Bone marrow (tissue), 2 donors: ENCODE data around the gene AP3D1.
A peak's percentile ranks its signal among the peaks of the same experiment; 100 is the strongest.

Source experiments
- DNase-seq, 2 donors: peaks; one replicate each; lab custom pipeline; 2025; lab: John Stamatoyannopoulos, UW

The AP3D1 gene

DNA sequence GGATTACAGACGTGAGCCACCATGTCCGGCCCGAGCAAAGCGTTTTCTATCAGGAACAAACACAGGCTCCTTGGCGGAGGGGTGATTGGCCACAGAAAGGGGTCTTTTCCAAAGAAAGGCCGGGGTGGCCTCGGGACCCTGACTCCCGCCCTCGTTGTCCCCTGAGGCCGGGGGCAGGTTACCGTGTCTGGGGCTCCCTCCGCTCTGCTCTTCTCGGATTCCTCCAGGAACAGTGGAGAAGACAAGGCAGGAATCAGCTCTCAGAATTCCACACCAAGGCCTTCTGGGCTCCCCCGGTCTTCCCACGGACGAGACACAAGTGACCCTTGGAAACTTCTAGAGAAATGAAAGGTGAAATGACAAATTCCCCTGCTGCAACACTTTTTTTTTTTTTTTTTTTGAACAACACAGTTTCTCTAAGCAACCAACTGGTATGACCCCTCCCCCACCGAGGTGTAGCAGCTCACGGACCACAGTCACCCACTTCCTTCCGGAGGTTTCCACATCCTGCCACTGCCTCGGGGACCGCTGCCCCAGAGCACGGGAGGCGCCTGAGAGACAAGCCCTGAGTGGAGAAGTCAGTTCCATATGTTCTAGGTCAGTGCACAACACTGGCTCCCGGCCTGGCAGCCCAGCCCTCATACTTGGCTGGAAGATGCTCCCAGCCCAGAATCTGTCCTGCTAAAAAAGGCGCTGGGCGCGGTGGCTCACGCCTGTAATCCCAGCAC, 66.2 kb downstream of the AP3D1 start:
- DNase-seq = peak; percentile 62 to 96

DNA sequence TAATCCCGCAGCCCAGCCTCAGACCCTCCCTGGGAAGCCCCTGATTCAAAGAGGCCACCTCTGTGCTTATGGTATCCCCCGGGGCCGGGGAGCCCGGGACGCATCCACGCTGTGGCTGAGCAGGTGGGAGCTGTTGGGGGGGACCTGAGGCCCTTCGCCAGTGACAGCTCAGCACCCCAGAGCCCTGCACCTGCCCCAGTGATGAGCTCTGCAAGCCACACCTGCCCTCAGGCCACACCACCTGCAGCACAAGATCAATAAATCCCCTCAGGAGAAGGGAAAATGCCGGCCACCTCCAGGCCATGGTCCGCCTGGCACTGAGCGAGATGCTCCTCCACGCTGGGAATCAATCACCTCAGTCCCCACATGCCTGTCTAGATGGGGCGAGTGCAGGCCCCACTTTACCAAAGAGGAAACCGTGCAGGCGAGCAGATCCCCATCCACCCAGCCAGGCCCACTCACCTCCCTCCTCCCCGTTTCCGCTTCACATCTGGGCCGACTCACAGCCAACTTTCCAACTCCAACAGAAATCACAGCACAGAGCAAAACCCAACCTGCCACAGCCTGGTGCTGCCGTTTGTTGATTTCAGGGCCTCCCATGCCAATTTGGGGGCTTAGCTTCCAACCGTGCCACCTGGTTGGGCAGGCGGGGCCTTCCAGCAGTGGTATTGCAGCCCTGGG, 68.1 kb downstream of the AP3D1 start:
- DNase-seq = peak; percentile 24 to 56

DNA sequence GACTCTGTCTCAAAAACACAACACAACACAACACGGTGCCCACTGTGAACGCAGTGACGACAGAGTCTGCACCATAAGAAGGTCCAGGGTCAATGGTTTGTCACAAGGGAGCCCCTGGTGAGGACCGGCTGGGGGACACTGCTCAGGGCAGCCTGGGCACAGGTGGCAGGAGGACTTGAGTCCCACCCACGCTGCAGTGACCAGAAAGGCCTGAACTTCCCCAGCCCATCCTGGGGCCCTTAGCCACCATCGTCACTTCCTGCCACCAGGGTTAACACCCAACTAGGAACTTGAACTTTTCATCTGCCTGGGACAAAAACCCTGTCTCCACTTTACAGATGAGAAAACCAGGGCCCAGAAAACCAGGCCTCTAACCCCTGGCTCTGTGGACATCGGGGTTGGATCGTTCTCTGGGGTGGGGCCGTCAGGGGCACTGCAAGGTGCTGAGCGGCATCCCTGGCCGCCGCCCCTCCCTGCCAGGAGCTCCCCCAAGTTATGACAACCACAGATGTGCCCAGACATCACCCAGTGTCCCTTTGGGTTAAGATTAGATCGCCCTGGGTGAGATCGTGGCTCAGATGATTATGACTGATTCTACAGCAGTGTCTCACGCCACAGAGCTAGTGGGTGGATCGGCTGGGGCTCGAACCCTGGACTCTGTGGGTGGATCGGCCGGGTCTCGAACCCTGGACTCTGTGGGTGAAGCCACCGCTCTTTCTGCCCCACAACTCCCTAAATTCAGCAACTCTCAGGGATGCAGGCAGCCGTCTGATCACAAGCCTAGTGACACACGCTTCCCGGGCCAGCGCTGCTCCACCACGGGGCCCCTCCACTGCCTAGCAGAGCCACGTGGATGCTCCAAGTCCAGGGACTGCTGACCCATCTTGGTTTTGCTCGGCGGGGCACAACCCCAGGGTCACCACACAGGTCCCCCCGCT, 69.2 kb downstream of the AP3D1 start:
- DNase-seq = peak in 1 of 2 donors; percentile 51

DNA sequence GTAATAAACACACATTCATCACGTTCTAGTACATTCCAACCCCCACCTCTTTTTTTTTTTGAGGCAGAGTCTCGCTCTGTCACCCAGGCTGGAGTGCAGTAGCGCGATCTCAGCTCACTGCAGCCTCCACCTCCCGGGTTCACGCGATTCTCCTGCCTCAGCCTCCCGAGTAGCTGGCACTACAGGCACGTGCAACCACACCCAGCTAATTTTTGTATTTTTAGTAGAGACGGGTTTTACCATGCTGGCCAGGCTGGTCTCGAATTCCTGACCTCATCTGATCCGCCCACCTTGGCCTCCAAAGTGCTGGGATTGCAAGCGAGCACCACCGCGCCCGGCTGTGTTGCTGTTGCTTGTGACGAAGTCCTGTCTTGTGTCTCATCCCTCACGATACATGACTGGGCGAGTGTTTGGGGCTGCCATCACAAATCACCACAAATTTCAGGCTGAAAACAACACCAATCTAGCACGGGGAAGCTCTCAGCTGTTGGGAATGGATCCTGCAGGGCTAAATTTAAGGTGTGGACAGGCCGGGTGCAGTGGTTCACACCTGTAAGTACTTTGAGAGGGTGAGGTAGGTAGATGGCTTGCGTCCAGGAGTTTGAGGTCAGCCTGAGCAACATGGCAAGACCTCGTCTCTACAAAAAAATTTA, 70.9 kb downstream of the AP3D1 start:
- no peak for DNase-seq

DNA sequence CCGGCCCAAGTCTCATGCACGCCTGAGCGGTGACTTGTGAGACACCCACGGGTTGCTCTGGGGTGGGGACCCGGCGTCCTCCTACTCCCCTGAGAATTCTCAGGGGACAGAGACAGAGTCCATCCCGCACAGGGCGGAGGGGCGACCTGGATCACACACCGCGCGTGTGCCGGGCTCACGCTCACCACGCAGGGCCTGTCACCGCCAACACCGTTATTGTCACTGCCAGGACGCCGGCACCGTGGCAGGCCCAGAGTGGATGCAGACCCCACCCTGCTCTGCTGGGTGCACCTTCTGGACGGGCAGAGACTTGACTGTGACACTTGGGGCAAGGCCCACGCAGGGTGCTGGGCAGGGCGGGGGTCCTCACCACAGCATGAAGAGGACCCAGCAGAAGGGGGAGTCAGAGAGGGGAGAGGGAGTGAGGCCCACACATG, 71.5 kb downstream of the AP3D1 start:
- DNase-seq = no peak

DNA sequence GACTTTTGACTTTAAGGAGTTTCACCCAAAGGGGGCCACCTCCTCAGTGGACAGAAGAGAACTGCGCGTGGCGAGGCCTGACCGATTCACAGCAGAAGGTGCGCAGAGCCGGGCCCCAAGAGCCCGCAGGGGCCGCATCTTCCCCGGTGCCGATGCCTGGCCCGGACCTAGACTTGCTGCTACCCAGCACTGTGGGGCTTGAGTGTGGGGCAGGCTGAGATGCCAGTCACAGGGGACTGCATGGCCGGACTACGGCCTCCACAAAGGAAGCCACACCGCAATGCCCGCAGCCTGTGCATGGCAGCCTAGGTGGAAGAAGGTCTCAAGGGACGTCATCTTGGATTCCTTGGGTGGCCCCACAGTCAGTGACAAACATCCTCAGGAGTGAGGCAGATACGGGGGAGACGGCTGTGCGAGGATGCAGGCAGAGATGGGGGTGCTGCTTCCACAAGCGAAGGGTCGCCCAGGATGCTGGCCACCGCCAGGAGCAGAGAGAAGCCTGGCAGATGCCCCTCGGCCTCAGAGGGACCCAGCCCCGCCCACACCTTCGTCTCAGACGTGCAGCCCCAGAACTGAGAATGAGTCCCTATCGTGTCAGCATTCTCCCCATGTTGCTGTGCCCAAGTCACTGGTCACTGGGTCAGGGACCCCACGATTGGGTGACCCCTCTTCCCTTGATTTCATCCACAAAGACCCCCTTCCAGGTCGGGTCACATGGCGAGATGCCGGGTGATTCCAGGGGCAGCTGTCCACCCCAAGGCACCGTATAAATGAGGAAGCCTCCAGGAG, 72.1 kb downstream of the AP3D1 start:
- DNase-seq = no peak

DNA sequence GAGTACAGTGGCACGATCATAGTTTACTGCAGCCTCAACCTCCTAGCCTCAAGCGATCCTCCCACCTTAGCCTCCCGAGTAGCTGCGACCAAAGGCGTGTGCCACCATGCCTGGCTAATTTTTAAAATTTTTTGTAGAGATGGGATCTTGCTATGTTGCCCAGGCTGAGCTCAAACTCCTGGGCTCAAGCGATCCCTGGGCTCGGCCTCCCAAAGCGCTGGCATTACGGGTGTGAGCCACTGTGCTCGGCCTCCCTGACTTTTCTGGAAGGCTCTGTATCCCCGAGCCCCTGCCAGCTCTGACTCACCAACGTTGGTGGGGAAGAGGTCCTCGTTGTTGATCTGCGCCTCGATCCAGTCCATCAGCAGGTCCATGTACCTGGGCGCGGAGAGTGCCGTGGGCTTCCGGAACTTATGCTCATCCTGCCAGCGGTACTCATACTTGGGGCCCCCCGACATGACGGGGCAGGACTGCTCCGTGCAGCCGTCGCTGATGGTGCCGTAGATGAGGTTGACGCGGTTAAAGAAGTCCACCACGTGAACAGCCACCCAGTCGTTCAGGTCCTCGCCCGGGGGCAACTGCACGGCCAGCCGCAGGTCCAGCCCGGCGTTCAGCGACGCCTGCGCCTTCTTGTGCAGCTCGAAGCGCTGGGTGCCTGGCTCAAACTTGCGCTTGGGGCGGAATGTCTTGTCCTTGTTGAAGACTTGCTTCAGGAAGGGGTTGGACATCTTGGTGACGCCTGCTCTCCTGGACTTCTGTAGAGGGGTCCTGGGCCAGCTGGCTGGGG, 73.3 kb downstream of the AP3D1 start:
- DNase-seq = no peak

DNA sequence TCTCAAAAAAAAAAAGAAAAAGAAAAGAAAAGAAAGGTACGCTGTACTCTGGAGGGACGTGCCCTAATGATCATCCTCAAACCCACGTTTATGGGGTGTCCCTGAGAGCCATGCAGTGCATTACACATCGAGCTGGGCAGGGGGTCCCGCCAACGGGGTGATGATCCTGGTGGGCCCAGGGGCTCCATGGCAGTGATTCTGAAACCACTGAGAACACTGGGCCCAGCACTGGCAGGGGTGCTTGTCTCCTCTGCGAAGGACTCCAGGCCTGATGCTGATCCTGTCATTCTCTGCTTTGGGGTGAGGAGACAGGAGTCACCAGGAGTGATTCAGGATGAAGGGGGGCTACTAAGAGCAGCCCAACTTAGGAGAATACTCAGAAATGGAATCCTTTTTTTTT, 74.0 kb downstream of the AP3D1 start:
- no peak for DNase-seq

DNA sequence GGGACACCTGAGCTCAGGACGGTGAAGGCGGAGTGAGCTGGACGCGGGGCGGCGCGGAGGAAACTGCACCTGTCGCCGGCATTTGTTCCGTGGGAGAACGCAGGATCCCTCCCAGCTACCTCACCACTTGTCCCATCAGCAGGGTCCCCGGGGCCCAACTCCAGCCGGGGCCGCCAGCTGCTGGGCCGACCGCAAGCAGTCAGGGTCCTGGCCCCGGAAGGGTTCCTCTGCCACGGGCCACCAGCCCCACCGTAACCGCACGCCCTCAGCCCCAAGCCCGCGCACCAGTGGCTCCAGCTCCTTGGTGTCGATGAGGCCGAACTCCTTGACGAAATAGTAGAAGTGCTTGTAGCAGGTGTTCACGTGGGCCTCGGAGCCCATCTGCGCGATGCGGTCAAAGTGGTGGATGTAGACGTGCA, 74.8 kb downstream of the AP3D1 start:
- no peak for DNase-seq

DNA sequence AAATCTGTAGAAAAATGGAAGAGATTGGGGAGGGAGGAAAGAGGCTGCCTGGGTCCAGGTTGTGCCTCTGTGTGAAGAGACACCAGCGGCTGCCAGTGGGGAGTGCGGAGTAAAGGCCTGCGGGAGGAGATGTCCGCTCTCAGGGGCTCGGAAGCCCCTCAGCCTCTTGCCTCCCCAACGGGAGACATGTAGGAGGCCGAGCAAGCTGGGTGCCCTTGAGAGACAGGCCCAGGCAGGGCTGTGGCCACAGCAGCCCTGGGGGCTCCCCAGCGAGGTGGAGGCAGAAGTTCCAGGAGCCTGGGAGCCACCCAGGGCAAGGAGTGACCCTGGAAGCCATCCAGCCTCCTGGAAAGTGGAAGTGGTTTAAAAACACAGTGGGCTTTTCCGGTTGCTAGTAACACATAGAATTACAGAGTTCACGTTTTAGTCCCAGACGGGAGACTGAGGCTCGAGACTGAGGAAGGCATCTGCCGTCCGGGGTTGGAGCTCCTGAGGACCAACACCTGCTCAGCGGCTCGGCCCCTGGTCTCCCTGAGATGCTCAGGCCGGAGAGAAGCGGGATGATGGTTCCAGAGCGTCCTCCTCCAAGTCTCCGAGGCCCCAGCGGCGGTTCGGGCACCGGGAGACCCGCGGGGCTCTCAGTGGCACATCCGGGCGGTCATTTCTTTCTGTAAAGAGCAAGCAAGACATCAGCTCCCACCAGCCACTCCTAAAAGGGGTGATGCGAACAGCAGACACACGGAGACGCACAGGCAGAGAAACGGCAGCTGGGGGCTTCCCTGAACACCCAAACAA, 78.4 kb downstream of the AP3D1 start:
- no peak for DNase-seq

DNA sequence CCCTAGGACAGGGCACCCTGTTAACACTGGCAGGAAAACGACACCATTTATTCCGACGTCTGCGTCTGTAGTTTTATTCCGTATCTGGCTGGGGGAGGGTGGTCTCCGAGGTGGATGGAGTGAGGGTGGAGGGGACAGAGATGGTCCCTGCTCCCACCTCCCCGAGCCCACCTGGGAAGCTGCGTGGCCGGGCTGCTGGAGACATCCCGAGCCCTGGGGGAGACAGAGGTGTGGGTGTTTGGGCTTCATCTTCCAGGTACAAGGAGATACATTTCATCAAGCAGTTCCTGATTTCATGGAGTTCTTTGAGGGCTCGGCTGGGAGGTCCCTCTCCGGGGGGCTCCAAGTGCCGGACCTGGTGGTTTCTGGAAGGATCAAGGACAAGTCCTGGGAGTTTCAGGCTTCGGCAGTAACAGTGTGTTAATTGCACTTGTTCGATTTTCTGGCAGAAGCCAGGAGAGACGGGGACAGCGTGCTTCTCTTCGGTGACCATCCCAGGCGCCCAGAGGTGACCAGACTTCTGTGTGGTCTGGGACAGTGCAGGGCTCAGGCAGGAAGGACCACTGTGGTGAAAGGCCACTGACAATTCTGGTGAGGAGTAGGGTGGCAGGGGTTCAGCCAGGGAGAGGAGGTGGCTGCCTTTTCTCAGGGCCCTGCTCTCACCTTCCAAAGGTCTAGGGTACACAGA, 80.2 kb downstream of the AP3D1 start:
- DNase-seq = no peak

DNA sequence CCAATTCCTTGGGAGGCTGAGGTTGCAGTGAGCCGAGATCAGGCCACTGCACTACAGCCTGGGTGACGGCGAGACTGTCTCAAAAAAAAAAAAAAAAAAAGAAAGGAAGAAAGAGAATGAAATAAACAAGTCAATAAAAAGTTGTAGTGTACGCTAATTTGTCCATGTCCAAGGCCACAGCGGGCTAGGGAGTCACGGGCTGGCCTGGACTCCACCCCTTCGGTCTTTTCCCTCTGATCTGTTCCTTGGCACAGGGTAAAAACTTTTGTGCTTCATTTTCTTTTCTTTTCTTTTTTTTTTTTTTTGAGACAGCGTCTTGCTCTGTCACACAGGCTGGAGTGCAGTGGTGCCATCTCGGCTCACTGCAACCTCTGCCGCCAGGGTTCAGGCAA, 80.9 kb downstream of the AP3D1 start:
- DNase-seq = no peak

DNA sequence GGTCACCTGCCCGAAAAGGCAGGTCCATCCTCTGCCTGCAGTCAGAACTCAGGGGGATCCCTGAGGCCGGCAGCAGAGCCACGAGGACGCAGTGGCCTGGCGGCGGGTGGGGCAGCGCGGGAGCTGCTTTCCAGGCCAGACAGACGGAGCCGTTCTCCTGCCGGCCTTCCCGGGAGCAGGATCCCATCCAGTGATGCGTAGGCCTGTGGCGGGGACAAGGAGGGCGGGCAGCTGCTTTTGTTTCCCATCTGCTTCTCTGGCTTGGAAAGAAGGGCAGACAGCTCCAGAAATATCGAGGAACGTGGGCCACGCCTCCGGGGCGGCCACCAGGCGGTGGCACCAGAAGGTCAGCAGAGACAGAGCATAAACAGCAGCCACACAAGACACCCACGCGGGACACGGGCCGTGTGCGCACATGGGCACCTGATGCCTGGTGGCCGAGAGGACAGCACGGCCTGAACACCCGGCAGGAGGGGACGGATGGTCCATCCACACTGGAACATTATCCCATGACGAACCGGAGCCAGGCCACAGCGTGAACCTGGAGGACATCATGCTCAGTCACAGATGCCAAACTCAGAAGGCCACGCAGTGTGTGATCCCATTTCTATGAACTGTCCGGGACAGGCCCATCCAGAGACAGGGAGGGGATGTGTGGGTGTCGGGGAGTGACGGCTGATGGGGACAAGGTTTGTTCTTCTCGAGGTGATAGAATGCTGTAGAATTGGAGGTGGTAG, 86.4 kb downstream of the AP3D1 start:
- DNase-seq = no peak

DNA sequence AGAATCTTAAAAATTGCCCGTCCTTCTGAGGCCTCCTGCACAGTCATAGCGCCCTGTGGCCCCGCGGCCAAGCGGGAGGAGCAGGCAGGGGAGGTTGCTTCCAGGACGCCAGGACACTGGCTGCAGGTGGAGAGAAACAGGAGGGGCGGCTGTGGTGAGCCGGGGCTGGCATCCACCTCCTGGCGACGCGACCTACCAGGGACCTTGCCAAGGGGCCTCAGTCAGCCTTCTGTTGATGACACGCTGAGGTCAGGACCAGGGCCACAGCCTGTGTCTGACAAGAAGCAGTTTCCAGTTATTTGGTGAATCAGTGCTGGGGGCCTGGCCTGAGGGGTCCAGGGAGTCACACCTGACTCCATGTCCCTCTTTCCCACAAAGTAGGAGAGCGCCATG, 87.0 kb downstream of the AP3D1 start:
- DNase-seq = no peak

DNA sequence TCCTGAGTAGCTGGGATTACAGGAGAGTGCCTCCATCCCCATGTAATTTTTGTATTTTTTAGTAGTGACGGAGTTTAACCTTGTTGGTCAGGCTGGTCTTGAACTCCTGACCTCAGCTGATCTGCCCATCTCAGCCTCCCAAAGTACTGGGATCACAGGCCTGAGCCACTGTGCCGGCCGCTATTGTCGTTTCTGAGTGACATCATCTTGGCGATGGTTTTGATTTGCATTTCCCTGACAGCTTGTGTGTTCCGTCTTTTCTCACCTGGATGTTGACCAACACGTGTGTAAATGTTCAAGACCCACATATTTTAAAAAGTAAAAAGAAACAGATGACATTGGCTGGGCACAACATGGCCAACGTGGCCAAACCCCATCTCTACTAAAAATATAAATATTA, 87.5 kb downstream of the AP3D1 start:
- DNase-seq = no peak

DNA sequence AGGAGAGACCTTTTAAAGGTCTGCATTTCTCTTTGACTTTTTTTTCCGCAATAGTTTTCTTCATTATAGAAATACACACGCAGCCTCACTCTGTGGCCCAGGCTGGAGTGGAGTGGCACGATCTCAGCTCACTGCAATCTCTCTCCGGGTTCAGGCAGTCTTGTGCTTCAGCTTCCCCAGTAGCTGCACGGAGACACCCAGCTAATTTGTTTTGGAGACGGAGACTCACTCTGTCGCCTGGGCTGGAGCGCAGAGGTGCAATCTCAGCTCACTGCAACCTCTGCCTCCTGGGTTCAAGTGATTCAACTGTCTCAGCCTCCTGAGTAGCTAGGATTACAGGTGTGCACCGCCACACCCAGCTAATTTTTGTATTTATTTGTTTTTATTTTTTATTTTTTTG, 88.6 kb downstream of the AP3D1 start:
- no peak for DNase-seq

DNA sequence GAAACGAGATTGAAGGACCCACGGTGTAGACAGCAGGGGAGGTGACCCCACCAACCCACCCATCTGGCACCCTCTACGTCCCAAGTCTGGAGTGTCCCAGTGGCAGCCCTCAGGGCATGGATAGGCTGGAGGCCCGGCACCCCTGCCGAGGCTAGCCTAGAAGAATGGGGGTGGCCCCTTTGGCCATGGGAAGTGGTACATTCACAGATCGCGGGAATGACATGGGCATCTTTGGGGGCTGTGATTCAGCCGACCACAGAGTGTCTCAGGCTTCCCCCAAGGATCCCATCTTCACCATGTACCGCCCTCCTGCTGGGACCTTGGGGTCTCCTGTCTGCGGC, 89.0 kb downstream of the AP3D1 start:
- DNase-seq = no peak
